NCI-H128 (cell line): Measurements from ENCODE around the gene OST4.

Experiments
- DNase-seq: peaks from one replicate; lab custom pipeline; 2025; ENCODE audit not compliant: unreplicated experiment; lab: John Stamatoyannopoulos, UW

The OST4 gene

DNA sequence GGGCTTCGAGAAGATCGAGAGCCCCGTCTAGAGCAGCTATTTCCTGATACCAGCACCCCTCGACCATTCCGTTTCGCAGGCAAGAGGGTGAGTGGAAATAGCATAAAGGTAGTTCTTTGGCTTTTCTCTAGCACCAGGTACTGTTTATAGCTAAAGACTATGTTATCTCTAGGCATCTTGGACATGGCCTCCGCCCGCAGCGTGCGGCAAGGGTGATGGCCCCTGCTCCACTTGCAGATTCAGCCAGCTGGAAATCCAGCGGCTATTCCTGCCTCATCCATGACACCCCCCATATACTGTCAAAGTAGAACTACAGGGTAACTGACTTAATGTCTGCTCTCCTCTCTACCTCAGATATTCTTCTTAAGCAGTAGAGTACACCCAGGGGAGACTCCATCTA is 16.7 kb downstream of the OST4 start:
- DNase-seq, result no peak

DNA sequence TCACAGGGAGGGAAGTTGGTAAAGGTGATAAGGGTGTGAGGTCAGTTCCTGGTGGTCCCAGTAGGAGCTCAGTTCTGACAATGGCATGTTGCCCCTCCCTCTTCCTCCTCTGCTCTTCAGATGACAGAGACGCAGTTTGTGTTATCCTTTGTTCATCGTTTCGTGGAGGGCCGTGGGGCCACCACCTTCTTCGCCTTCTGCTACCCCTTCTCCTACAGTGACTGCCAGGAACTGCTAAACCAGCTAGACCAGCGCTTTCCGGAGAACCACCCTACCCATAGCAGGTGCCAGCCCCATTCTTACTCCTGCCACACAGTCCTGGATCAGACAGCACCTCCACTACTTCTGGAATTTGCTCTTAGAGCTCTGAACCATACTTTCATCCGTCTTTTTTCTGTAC is 17.7 kb downstream of the OST4 start:
- no peak for DNase-seq

DNA sequence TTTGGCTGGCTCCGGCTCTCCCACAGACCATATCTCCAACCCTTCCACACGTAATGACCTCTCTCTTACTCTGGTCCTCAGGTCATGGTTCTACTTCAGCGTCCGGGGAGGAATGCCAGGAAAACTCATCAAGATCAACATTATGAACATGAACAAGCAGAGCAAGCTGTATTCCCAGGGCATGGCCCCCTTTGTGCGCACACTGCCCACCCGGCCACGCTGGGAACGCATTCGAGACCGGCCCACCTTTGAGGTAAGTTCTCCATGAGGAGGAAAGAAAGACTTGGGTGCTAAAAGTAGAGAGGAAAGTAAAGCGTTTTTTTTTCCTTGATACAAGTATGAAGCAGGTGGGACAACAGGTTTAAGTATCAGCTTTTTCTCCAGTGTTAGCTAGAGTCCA is 18.1 kb downstream of the OST4 start:
- DNase-seq, result no peak

DNA sequence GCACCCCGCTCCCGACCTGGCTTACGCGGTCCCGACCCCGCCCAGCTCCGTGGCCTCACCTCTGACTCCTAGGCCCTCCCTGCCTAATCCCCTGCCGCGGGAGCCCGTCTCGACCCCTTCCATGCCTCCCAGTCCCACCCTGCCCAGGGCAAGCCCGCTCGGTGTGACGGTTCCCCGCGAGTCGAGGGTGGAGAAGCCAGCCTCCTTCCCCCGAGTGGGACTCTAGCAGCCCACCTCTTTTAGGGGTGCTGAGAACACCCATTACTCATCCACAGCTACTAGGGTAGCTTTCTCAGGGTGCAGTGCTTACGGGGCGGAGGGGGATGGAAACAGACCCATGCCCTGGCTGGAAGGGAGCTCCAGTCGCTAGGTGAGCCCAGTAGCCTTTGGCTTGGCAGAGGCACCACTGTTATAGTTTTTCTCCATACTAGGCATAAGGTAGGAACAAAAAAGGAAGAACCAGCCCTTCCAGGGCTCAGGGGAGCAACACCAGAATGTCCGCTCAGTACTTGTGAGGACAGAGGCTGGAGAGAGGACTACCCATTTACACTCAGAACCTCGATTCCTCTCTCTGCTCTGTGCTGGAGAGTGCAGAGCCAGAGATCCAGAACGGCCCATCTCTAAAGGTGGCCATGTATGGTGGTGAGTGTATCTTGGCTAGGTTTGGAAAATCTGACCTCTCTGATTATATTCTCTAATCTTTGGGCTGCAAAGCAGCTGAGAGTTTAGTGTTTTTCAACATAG is 19.4 kb downstream of the OST4 start:
- DNase-seq, result no peak

DNA sequence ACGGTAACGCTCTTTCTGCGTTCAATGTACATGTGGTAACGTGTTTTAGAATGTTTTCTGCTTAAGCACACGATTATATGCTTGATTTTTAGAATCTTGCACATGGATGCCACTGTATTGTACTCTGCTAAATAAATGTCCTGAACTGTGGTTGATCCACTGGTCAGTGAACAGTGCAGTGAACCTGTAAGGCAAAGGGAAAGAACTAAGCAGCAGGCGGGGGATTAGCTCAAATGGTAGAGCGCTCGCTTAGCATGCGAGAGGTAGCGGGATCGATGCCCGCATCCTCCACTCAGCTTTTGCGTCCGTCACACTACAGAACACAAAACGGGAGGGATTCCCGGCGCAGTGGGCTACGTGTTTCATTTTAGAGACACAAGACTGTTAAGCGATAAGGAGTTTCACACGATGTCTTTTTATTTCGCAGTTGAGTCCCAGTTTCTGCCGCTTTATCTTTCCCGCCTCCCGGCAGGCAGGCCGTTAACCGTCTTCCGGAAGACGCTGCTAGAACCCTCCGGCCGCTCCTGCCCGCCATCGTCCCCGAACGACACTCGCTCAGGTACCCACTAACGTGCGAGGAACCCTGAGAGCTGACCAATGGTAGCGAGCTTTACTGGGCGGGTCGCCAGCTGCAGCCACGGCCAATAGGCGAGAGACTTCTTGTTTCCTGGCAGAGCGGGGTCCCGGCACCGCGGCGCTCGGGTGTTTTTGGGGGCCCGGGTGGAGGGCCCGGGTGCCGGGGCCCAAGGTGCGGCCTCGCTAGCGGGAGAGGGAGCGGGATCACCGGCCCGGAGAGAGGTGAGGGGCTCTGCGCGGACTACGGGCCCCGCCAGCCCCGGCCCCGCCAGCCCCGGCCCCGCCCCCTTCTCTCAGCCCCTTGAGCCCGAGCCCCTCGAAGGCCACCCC is 20.2 kb downstream of the OST4 start, which contains the start of gene AGBL5:
TSS of gene AGBL5 (plus strand) at position 673 of the 906 bp plus-strand sequence. CDS start 1,291 bp downstream, outside the sequence.
- DNase-seq, result peak; percentile 90

DNA sequence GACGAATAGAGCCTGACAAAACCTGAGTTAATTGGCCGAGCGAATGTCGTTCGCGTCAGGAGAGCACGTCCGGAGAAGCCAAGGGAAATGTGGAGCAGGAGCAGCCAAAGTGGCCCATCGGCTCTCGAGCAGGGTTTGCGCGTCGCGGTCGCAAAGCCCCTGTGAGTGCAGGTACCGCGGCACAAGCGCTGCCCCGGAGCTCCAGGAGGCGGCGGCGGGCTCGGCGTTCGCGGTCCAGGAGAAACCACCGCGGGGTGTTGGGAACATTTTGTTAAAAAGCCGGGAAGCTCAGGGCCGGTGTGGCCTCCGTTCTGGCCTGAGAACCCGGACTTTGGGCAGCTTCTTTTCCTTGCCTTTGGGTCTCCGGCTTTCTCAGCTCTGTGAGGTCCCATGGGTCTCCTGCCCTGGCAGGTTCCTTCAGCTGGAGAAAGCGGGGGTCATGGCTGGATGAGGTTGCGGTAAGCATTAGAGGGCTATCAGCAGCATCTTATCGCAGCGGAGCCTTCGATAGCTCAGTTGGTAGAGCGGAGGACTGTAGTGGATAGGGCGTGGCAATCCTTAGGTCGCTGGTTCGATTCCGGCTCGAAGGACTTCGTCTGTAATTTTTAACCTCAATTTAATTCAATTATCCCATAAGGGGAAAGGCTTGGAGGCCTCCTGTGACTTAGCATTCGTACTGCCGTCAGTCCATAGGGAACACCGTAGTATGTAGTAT is 21.0 kb downstream of the OST4 start:
- DNase-seq, result peak; percentile 87

DNA sequence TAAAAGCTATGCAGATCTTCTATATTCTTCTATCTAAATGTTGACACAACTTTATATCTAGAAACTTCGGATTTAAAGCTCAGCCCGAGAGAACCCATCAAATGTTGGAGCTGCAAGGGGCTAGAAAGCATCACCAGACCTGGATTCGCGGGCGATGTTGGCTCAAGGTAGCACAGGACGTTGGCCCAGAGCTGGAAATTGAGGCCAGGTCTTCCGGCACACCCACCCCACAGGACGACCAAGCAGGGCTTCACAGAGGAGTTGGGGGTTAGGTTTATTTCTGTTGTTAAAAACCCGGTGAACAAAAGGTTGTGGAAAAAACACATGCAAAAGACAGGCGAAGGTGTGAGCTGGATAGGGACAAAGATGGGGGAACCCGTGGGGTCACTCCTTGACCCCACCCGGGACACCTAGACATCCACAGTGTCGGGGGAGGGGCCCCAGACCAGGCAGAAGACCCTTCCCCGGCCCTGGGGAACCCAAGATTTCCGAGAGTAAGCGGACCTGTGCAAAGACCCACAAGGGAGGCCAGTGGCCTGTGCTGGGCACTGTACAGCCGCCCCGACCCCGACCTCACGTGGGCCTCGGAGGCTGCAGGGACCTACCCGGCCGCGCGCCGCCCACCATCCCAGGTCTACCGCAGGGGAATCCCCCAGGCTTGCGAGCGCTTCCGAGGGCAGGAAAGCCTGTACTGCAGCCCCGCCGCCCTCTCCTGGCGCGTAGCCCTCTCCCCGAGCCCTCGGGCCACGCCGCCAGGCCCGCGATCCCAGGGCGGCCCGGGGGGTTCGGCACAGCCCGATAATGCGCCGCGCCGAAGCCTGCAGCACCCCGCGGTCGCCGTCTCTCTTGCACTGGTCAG is 21.8 kb downstream of the OST4 start:
- no peak for DNase-seq

DNA sequence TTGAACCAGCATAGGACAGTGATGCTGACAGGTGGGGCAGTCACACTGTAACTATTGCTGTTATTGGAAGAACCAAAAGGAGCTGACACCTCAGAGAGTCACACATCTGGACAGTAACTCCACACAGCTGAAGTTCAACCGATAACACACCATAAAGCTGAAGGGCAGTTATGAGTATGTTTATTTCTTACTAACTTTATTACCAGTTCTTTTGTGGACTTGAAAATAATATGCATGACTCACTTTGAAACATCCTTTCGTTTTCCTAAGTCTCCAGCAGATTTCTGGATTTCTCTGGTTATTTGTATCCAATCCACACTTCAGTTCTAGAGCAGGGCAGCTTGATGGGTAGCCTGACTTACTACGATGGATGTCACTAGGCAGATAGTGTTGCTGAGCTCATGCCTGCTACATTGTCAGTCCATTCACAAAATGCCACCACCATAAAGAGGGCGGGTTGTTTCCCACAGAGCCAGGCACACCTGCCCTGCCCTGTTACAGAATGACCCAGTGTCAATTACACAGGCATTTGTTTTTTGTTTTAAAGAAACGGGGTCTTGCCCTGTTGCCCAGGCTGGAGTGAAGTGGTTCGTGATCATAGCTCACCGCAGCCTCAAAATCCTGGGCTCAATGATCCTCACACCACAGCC is 28.3 kb downstream of the OST4 start:
- no peak for DNase-seq

DNA sequence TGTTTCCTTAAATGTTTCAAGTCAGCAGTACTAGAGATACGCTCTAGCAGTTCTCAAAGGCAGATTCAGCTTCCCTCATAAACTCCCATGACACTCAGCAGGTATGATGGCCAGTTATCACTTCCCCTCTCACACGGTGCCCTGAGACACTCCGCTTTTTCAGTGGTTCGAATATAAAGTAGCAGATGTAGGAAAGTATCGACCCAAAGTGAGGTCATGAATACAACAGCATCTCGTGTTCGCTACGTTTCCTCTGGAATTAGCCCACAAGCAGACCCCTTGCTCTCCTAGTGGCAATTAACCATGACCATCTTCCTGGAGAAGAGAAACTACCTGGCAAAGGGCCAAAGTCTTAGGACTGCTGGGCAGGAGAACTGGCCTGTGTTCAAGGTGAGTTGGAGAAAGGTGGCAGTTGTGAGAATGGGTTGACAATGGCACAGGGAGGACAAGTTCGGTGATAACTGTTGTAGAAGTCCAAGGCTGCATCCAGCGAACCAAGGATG is 29.2 kb downstream of the OST4 start:
- DNase-seq, result no peak

DNA sequence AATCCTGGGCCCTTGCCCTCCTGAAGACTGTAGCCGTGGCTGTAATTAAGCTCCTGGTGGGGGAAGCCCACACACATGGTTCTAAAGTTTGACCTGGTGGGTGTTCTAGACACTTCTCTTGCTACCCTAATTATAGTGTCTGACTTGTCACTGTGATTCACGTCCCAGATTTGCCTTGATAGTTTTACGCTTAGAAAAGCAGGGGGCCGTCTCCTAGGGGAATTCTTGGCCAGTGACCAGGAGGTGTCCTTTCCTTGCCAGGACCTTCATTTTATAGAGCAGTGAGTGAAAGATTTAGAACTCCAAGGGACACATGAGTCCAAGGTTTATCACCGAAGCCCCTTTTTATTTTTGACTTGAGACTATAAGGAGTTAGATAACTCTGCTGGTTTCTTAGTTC is 29.7 kb downstream of the OST4 start:
- no peak for DNase-seq

DNA sequence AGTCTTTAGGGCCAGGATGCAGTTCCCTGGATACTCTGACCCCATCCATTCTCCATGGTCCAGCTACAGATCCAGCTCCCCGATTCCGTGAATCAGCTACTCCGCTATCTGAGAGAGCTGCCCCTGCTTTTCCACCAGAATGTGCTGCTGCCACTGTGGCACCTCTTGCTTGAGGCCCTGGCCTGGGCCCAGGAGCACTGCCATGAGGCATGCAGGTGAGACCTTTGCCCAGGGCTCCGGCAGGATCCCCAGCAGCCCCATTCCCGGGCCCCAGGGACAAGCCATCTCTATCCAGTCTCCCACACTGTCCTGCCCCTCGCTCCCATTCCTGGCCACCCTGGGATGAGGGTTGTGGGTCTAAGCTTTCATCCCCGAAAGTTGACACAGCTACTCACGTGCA is 31.2 kb downstream of the OST4 start:
- DNase-seq, result no peak

DNA sequence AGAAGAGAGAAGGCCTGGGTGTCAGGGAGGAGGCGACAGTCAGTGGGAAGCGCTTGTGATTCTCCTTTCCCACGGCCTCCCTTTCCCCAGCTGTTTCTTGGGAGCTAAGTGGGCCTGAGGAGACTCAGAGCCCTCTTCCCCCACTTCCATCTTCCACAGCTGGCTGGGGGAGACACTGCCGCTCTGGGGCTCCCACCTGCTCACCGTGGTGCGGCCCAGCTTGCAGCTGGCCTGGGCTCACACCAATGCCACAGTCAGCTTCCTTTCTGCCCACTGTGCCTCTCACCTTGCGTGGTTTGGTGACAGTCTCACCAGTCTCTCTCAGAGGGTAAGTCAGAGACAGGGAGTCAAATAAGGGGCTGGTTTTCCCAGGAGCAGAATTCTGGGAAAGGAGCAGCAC is 31.6 kb downstream of the OST4 start:
- DNase-seq, result no peak

DNA sequence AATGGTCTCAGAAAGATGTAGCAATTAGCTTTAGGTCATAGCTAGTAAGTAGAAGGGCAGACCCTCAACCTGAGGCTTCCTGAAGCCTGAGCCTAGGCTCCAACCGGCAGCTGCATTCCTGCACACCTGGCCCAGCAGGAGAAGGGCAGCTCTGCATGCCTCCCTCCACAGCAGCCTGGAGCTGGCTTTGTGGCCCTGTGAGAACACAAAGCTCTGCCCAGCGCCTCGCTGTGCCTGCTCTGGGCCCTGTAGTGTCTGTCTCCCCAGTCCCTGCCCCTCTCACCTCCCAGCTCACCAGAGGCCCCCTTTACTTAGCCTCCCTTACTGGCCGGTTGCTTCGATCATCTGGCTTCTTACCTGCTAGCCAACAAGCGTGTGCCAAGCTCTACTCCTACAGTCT is 32.0 kb downstream of the OST4 start:
- DNase-seq, result no peak

DNA sequence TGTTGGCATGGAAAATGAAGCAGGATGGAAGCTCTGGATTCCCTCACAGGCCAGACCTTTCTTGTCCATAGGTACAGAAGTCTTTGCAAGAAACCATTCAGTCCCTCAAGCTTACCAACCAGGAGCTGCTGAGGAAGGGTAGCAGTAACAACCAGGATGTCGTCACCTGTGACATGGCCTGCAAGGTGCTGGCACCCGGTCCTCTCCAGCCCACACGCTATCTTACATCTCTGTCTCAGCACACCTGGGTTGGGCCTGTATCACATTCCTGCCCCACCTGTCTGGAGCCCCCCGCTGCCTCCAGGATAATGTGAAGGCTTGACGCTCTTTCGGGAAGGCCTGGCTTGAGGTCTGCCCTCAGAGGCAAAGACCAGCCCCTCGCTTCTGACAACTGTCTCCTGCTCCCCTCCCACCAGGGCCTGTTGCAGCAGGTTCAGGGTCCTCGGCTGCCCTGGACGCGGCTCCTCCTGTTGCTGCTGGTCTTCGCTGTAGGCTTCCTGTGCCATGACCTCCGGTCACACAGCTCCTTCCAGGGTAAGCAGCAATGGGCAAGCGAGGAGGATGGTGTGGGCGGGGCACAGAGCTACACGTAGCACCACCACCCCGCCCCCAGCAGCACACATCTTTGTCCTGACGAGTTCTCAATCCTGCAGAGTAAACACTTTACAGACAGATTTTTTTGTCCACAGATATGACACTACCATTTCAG is 32.7 kb downstream of the OST4 start:
- no peak for DNase-seq

DNA sequence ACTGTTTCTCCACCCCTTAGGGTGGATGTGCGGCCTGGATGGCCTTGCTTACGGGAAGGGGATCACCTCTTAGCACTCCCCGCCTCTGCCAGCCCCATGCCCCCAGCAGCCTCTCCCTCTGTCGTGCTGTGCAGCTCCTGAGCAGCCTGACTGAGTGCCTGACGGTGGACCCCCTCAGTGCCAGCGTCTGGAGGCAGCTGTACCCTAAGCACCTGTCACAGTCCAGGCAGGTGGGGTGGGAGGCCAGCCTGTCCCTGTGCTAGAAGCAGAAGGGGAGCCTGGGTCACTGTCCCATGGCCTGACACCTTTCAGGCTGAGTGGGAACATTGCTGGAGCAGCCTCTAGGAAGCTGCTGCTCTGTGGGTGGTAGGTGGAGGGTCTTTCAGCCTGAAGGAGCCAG is 33.4 kb downstream of the OST4 start:
- DNase-seq, result no peak

DNA sequence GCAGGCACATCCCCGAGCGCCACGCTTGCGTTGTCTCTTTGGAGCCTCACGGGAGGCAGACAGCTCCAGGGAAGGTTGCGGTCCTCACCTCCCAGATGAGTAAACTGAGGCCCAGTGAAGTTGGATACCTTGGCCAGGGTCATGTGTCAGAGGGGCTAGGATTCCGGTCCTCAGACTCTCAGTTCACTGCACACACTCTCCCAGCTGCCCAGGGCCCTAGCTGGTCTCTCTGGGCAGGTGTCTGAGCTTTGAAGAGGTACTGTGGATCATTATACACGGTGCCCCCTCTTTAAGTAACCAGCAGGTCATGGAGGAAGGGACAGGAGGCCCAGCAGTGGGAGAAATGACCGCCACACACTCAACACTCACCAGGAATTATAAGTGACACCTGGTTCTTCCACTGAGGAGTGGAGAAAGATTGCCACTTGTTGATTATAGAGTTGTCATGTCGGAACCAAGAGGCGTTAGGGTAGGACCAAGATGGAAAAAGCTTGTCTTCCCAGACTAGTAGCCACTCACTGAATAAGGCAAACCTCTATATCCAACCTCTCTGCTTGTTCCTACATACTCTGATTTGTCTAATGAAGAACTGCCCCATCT is 38.1 kb downstream of the OST4 start:
- no peak for DNase-seq

DNA sequence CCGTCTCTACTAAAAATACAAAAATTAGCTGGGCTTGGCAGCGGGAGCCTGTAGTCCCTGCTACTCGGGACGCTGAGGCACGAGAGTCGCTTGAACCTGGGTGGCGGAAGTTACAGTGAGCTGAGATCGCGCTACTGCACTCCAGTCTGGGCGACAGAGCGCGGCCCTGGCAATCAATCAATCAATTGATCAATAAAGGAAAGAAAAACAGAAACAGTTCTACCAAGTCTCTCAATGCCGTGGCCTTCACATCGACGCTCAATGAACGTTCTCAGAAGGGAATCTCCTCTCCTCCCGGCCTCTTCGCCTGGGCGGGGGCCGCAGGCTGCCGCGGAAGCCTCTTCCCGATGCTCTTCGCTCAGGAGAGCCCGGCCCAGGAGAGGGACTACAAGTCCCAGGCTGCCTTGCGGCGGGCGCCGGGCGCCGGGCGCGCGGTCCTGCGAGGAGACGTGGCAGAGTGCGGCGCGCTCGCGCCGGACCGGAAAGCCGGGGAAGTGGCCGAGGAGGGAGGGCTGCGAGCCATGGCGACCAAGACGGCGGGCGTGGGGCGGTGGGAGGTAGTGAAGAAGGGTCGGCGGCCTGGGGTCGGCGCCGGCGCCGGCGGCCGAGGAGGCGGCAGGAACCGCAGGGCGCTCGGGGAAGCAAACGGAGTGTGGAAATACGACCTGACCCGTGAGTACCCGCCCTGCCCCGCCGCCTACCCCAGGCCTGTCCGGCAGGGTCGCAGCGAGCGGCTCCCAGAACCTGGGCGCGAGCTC is 38.8 kb downstream of the OST4 start, which contains the start of gene TMEM214:
TSS of gene TMEM214 (plus strand) at position 471 of the 758 bp plus-strand sequence. CDS start at position 522, 51 bp downstream.
- DNase-seq, result peak; percentile 71

DNA sequence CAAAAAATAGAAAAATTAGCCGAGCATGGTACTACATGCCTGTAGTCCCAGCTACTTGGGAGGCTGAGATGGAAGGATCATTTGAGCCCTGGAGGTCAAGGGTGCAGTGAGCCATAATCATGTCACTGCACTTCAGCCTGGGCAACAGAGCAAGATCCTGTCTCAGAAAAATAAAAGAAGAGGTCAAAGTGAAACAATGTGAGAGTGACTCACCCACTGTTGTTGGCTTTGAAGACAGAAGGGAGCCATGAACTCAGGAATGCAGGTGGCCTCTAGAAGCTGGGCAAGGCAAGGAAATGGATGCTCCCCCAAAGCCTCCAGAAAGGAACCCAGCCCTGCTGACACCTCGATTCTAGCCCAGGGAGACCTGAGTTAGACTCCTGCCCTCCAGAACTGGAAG is 42.4 kb downstream of the OST4 start:
- DNase-seq, result no peak
